Stimulated activated naive B cell treated with anti-CD40 and anti-IgM and Interleukin-4, amounts not matched to agents 10 μg/mL and 1 μg/mL and 100 μg/mL, for 72 hours (primary cell): ENCODE measurements around the gene SLC35F3.
A peak's percentile ranks its signal among the peaks of the same experiment; 100 is the strongest.

ENCODE experiments used
- ATAC-seq, 2 donors: fragments of 150-1000 bp; cut with Tn5 transposase; replicated peaks; 2 replicates each; pipeline ENCODE4 v1.10.0; 2021; ENCODE audit warnings: moderate library complexity in 1 of 2
- DNase-seq: peaks from one replicate; pipeline ENCODE4 v3.0.0; 2021
- H3K27ac Mint-ChIP-seq: one replicate; pipeline ENCODE4 v1.8.0; 2022; ENCODE audit warnings: mild to moderate bottlenecking, mixed read lengths
- H3K27me3 Mint-ChIP-seq, 2 donors: one replicate each; pipeline ENCODE4 v1.8.0; 2022; ENCODE audit warnings: mixed read lengths in 2 of 2
- H3K36me3 Mint-ChIP-seq, 2 donors: one replicate each; pipeline ENCODE4 v1.8.0; 2022; ENCODE audit warnings: mixed read lengths in 2 of 2, mild to moderate bottlenecking in 1 of 2
- H3K4me1 Mint-ChIP-seq, 2 donors: one replicate each; pipeline ENCODE4 v1.8.0; 2022; ENCODE audit warnings: mixed read lengths in 2 of 2, mild to moderate bottlenecking in 1 of 2
- H3K4me3 Mint-ChIP-seq, 2 donors: one replicate each; pipeline ENCODE4 v1.8.0; 2022; ENCODE audit warnings: mild to moderate bottlenecking in 2 of 2, mixed read lengths in 2 of 2, moderate library complexity in 1 of 2
- H3K9me3 Mint-ChIP-seq, 2 donors: one replicate each; pipeline ENCODE4 v1.8.0; 2022; ENCODE audit warnings: mixed read lengths in 2 of 2, mild to moderate bottlenecking in 1 of 2

SLC35F3 gene

GRCh38 chr1:234226819-234227165, 322.3 kb downstream of the SLC35F3 start:
- peaks cover 5 to 8% of the 10 kb centered on the region in 2 donors for H3K4me1 Mint-ChIP-seq
- H3K27me3 Mint-ChIP-seq: peaks cover 26 to 33% of the 10 kb centered on the region in 2 donors
- H3K9me3 Mint-ChIP-seq: no peaks in the 10 kb centered on the region
- H3K36me3 Mint-ChIP-seq: no peaks in the 10 kb centered on the region
- no peak for DNase-seq
- no peak for ATAC-seq
- no peak overlapping the region for H3K4me3 Mint-ChIP-seq
- H3K27ac Mint-ChIP-seq: no peak overlapping the region

GRCh38 chr1:234229581-234230387, 325.3 kb downstream of the SLC35F3 start:
- no peak for DNase-seq
- Mint-ChIP-seq H3K4me3 (no peak overlapping the region), H3K36me3 (no peaks in the 10 kb centered on the region), H3K9me3 (no peaks in the 10 kb centered on the region), H3K4me1 (peaks cover 5 to 8% of the 10 kb centered on the region in 2 donors), H3K27ac (no peak overlapping the region), H3K27me3 (peaks cover 31 to 44% of the 10 kb centered on the region in 2 donors)
- ATAC-seq: no peak

GRCh38 chr1:234230414-234230862, 326.0 kb downstream of the SLC35F3 start:
- H3K27ac Mint-ChIP-seq: no peak overlapping the region
- DNase-seq (no peak), ATAC-seq (peak in 1 of 2 donors; percentile 19)
- H3K27me3 Mint-ChIP-seq: peaks cover 31 to 44% of the 10 kb centered on the region in 2 donors
- H3K36me3 Mint-ChIP-seq: no peaks in the 10 kb centered on the region
- no peak overlapping the region for H3K4me3 Mint-ChIP-seq
- no peaks in the 10 kb centered on the region for H3K9me3 Mint-ChIP-seq
- peaks cover 5 to 8% of the 10 kb centered on the region in 2 donors for H3K4me1 Mint-ChIP-seq

- Mint-ChIP-seq H3K4me1 (peaks cover 5 to 8% of the 10 kb centered on the region in 2 donors), H3K36me3 (no peaks in the 10 kb centered on the region), H3K27ac (no peak overlapping the region), H3K9me3 (no peaks in the 10 kb centered on the region), H3K4me3 (no peak overlapping the region), H3K27me3 (peaks cover 35 to 44% of the 10 kb centered on the region in 2 donors)
- DNase-seq (no peak), ATAC-seq (peak in 1 of 2 donors; percentile 63)
Observed at GRCh38 chr1:234231061-234231892, 326.8 kb downstream of the SLC35F3 start.

GRCh38 chr1:234231893-234232276, 327.4 kb downstream of the SLC35F3 start:
- Mint-ChIP-seq H3K36me3 (no peaks in the 10 kb centered on the region), H3K4me3 (no peak overlapping the region), H3K27me3 (peaks cover 33 to 42% of the 10 kb centered on the region in 2 donors), H3K27ac (no peak overlapping the region), H3K4me1 (peaks cover 5 to 8% of the 10 kb centered on the region in 2 donors), H3K9me3 (no peaks in the 10 kb centered on the region)
- DNase-seq: no peak
- no peak for ATAC-seq

- DNase-seq (no peak), ATAC-seq (no peak)
- Mint-ChIP-seq H3K4me3 (no peak overlapping the region), H3K27me3 (peaks cover 38 to 42% of the 10 kb centered on the region in 2 donors), H3K27ac (no peak overlapping the region), H3K4me1 (peaks cover 5 to 8% of the 10 kb centered on the region in 2 donors), H3K36me3 (no peaks in the 10 kb centered on the region), H3K9me3 (no peaks in the 10 kb centered on the region)
Observed at GRCh38 chr1:234234199-234234598, 329.7 kb downstream of the SLC35F3 start.

GRCh38 chr1:234235434-234235881, 331.0 kb downstream of the SLC35F3 start:
- ATAC-seq: no peak
- Mint-ChIP-seq H3K36me3 (no peaks in the 10 kb centered on the region), H3K27ac (no peak overlapping the region)

GRCh38 chr1:234237393-234237792, 332.9 kb downstream of the SLC35F3 start:
- Mint-ChIP-seq H3K27me3 (peaks cover 26 to 34% of the 10 kb centered on the region in 2 donors), H3K4me1 (no peaks in the 10 kb centered on the region)
- DNase-seq: no peak

More at GRCh38 chr1:234235434-234235881, 331.0 kb downstream of the SLC35F3 start:
- H3K27me3 Mint-ChIP-seq: peaks cover 41 to 42% of the 10 kb centered on the region in 2 donors
- no peak for DNase-seq
- H3K4me1 Mint-ChIP-seq: peaks cover 4 to 5% of the 10 kb centered on the region in 2 donors
- H3K4me3 Mint-ChIP-seq: no peak overlapping the region
- H3K9me3 Mint-ChIP-seq: no peaks in the 10 kb centered on the region

GRCh38 chr1:234238060-234238459, 333.6 kb downstream of the SLC35F3 start:
- no peak overlapping the region for H3K27ac Mint-ChIP-seq
- no peak for DNase-seq
- no peaks in the 10 kb centered on the region for H3K9me3 Mint-ChIP-seq
- no peak overlapping the region for H3K4me3 Mint-ChIP-seq
- H3K27me3 Mint-ChIP-seq: peaks cover 26 to 28% of the 10 kb centered on the region in 2 donors
- H3K36me3 Mint-ChIP-seq: no peaks in the 10 kb centered on the region
- no peaks in the 10 kb centered on the region for H3K4me1 Mint-ChIP-seq
- no peak for ATAC-seq

More at GRCh38 chr1:234237393-234237792, 332.9 kb downstream of the SLC35F3 start:
- Mint-ChIP-seq H3K27ac (no peak overlapping the region), H3K4me3 (no peak overlapping the region), H3K9me3 (no peaks in the 10 kb centered on the region), H3K36me3 (no peaks in the 10 kb centered on the region)
- no peak for ATAC-seq

- DNase-seq: no peak
- H3K27ac Mint-ChIP-seq: no peak overlapping the region
- H3K4me1 Mint-ChIP-seq: peaks cover 4 to 13% of the 10 kb centered on the region in 2 donors
- no peaks in the 10 kb centered on the region for H3K9me3 Mint-ChIP-seq
- no peak for ATAC-seq
- no peaks in the 10 kb centered on the region for H3K36me3 Mint-ChIP-seq
- H3K27me3 Mint-ChIP-seq: peaks cover 26 to 28% of the 10 kb centered on the region in 2 donors
- no peak overlapping the region for H3K4me3 Mint-ChIP-seq
Observed at GRCh38 chr1:234239515-234239914, 335.0 kb downstream of the SLC35F3 start.

GRCh38 chr1:234239936-234240335, 335.5 kb downstream of the SLC35F3 start:
- ATAC-seq: no peak
- Mint-ChIP-seq H3K4me3 (no peak overlapping the region), H3K27ac (no peak overlapping the region), H3K4me1 (peaks cover 5 to 17% of the 10 kb centered on the region in 2 donors), H3K36me3 (no peaks in the 10 kb centered on the region), H3K9me3 (no peaks in the 10 kb centered on the region), H3K27me3 (peaks cover 26 to 28% of the 10 kb centered on the region in 2 donors)
- DNase-seq: no peak

GRCh38 chr1:234240680-234241079, 336.2 kb downstream of the SLC35F3 start:
- H3K27me3 Mint-ChIP-seq: peaks cover 25 to 28% of the 10 kb centered on the region in 2 donors
- peaks cover 7 to 24% of the 10 kb centered on the region in 2 donors for H3K4me1 Mint-ChIP-seq
- H3K36me3 Mint-ChIP-seq: no peaks in the 10 kb centered on the region

GRCh38 chr1:234241941-234242490, 337.5 kb downstream of the SLC35F3 start:
- ATAC-seq (no peak), DNase-seq (no peak)
- Mint-ChIP-seq H3K36me3 (peaks cover 0 to 3% of the 10 kb centered on the region in 2 donors), H3K4me3 (no peak overlapping the region), H3K27ac (no peak overlapping the region), H3K9me3 (peaks cover 3 to 4% of the 10 kb centered on the region in 2 donors), H3K27me3 (peaks cover 31 to 32% of the 10 kb centered on the region in 2 donors), H3K4me1 (peaks cover 10 to 38% of the 10 kb centered on the region in 2 donors)

More at GRCh38 chr1:234240680-234241079, 336.2 kb downstream of the SLC35F3 start:
- Mint-ChIP-seq H3K4me3 (no peak overlapping the region), H3K9me3 (no peaks in the 10 kb centered on the region), H3K27ac (no peak overlapping the region)
- DNase-seq: no peak
- ATAC-seq: no peak
